A549 (cell line): Measurements from ENCODE around the gene MLLT10. TPM values are rescaled to one million over a fixed set of nuclear protein-coding genes. Genes with fewer than 3 reads are reported as not detected.

Source experiments
- ATOH8 ChIP-seq: fragments of 250-450 bp; sonication (Bioruptor Pico); IDR thresholded peaks from 2 replicates; pipeline ENCODE4 v1.5.0; 2020; ENCODE audit warnings: low read depth, mild to moderate bottlenecking, moderate library complexity
- CBX8 ChIP-seq: fragments of 200-600 bp; sonication (generic); IDR thresholded peaks from 2 replicates; pipeline ENCODE4 v1.6.1; 2016
- CTCF ChIP-seq: fragments of >200 bp; sonication (Bioruptor Twin); formaldehyde crosslinking; IDR thresholded peaks from 3 replicates; pipeline ENCODE4 v1.5.1; 2016
- E2F6 ChIP-seq: IDR thresholded peaks from 2 replicates; pipeline ENCODE4 v1.6.1; 2012; ENCODE audit warnings: low read depth, borderline replicate concordance
- EHF ChIP-seq: fragments of 250-450 bp; sonication (Bioruptor Pico); IDR thresholded peaks from 2 replicates; pipeline ENCODE4 v1.5.0; 2020; ENCODE audit warnings: mild to moderate bottlenecking
- ELK1 ChIP-seq: fragments of 150-350 bp; IDR thresholded peaks from 2 replicates; pipeline ENCODE4 v1.6.1; 2014; ENCODE audit warnings: low read depth, mild to moderate bottlenecking, low read length
- FOSL2 ChIP-seq, 2 experiments: fragments of 450-650 bp in 1 of 2; fragments of >200 bp in 1 of 2; sonication (Bioruptor Twin) in 1 of 2; formaldehyde crosslinking; IDR thresholded peaks; 2 replicates each; pipeline versions ENCODE4 v1.5.0 to v1.6.1; 2016 to 2020; ENCODE audit warnings: mild to moderate bottlenecking in 1 of 2, moderate library complexity in 1 of 2
- GATA3 ChIP-seq: IDR thresholded peaks from 2 replicates; pipeline ENCODE4 v1.6.1; 2012; ENCODE audit warnings: borderline replicate concordance
- HES2 ChIP-seq: fragments of >200 bp; sonication (Bioruptor Twin); formaldehyde crosslinking; IDR thresholded peaks from 2 replicates; pipeline ENCODE4 v1.6.1; 2016
- HMGXB4 ChIP-seq: fragments of 250-450 bp; sonication (Bioruptor Pico); IDR thresholded peaks from 2 replicates; pipeline ENCODE4 v1.5.0; 2021; ENCODE audit warnings: mild to moderate bottlenecking, moderate library complexity, borderline replicate concordance
- HOXB5 ChIP-seq: fragments of 250-450 bp; sonication (Bioruptor Pico); IDR thresholded peaks from 2 replicates; pipeline ENCODE4 v1.5.0; 2020; ENCODE audit warnings: mild to moderate bottlenecking, moderate library complexity
- KDM5A ChIP-seq: fragments of 200-600 bp; sonication (generic); IDR thresholded peaks from 2 replicates; pipeline ENCODE4 v1.6.1; 2016; ENCODE audit warnings: antibody characterized with exemption, mild to moderate bottlenecking
- MAFK ChIP-seq: fragments of 450-650 bp; IDR thresholded peaks from 2 replicates; pipeline ENCODE4 v1.6.1; 2014; ENCODE audit not compliant: partially characterized antibody
- MAZ ChIP-seq: fragments of 150-350 bp; IDR thresholded peaks from 2 replicates; pipeline ENCODE4 v1.6.1; 2014; ENCODE audit warnings: antibody characterized with exemption, low read depth, low read length, borderline replicate concordance
- MYC ChIP-seq: IDR thresholded peaks from 2 replicates; pipeline ENCODE4 v1.6.1; 2012; ENCODE audit warnings: mild to moderate bottlenecking, inconsistent platforms, low read length, improper control_type of control experiment, borderline replicate concordance
- RARB ChIP-seq: fragments of 250-450 bp; sonication (Bioruptor Pico); IDR thresholded peaks from 2 replicates; pipeline ENCODE4 v1.8.0; 2021; ENCODE audit warnings: mild to moderate bottlenecking, moderate library complexity
- RFX5 ChIP-seq: fragments of 450-650 bp; IDR thresholded peaks from 2 replicates; pipeline ENCODE4 v1.7.1; 2014; ENCODE audit warnings: antibody characterized with exemption, mild to moderate bottlenecking, moderate library complexity
- SREBF2 ChIP-seq: fragments of 450-650 bp; IDR thresholded peaks from 2 replicates; pipeline ENCODE4 v1.6.1; 2014; ENCODE audit warnings: mild to moderate bottlenecking, moderate library complexity
- TFCP2L1 ChIP-seq: fragments of 250-450 bp; sonication (Bioruptor Pico); IDR thresholded peaks from 2 replicates; pipeline ENCODE4 v1.5.0; 2021; ENCODE audit warnings: mild to moderate bottlenecking
- ZFP36 ChIP-seq: fragments of 450-650 bp; IDR thresholded peaks from 2 replicates; pipeline ENCODE4 v1.6.1; 2014; ENCODE audit warnings: borderline replicate concordance; ENCODE audit not compliant: partially characterized antibody
- polyA plus RNA-seq, 4 experiments: library from polyadenylated mRNA; depleted of rRNA in 3 of 4; stranded (reverse); fragments of >200 nt; fragmentation: RNase III in 1 of 4; extraction: RNeasy Plus Mini Kit Qiagen cat#74134 plus additional on column Dnase treatment in 1 of 4; gene quantifications; 2 replicates in 3 of 4; 3 replicates in 1 of 4; pipeline ENCODE4 v1.2.3, GENCODE V29; 2011 to 2017

MLLT10 gene
- polyA plus RNA-seq, 2 of the 4 experiments (the other 2 are of a cell fraction): 41.7 to 54.1 TPM

GRCh38 chr10:21533467-21534279 is at the start of gene MLLT10 (continued):
- TF ChIP-seq HMGXB4 (CRISPR knock-in tag) (no peak), HES2 (no peak), EHF (CRISPR knock-in tag) (peak; percentile 85), ELK1 (no peak), MAFK (no peak), GATA3 (peak; percentile 37; the same call in 1 of the 2 replicates), MYC (peak; percentile 27; the same call in 1 of the 2 replicates), ATOH8 (CRISPR knock-in tag) (0 out of 2 replicates have a peak, but pooled peaks have one; percentile 50), ZFP36 (no peak), FOSL2 (IDR thresholded peaks at IDR 0.05) (no peak), FOSL2 (CRISPR knock-in tag; IDR thresholded peaks at IDR 0.05) (no peak), HOXB5 (CRISPR knock-in tag) (peak; percentile 86), TFCP2L1 (CRISPR knock-in tag) (0 out of 2 replicates have a peak, but pooled peaks have one; percentile 27), KDM5A (no peak), RFX5 (no peak), CBX8 (no peak), RARB (CRISPR knock-in tag) (no peak; the same call in 1 of the 2 replicates), CTCF (no peak), E2F6 (peak; percentile 66; the same call in 1 of the 2 replicates), SREBF2 (no peak), MAZ (0 out of 2 replicates have a peak, but pooled peaks have one; percentile 16)
- TF ChIP-seq, all 56 proteins: peak for 16
